Activated CD4-positive, alpha-beta T cell treated with anti-CD3 and anti-CD28 coated beads for 1 hour (primary cell): ENCODE data around the gene CAMKMT.

Experiments used
- DNase-seq: peaks from one replicate; pipeline ENCODE4 v3.0.0-alpha.2; 2020

The CAMKMT gene

GRCh38 chr2:44361330-44362206 is at the start of gene CAMKMT, which contains the start of gene PREPL:
Gene CAMKMT, plus strand, starts transcription at chr2:44361947.
Gene PREPL, minus strand, starts transcription at chr2:44361494. Its CDS starts 15,152 bp downstream, at chr2:44346342.
- DNase-seq, result peak; percentile 98

- DNase-seq, result no peak
Measured at GRCh38 chr2:44314362-44314761, 47.4 kb upstream of the CAMKMT start.

GRCh38 chr2:44315945-44316344 is 45.8 kb upstream of the CAMKMT start:
- DNase-seq, result no peak

GRCh38 chr2:44320832-44321231 is 40.9 kb upstream of the CAMKMT start:
- DNase-seq, result no peak

GRCh38 chr2:44321360-44321759 is 40.4 kb upstream of the CAMKMT start:
- DNase-seq, result no peak

- DNase-seq, result no peak
Measured at GRCh38 chr2:44324971-44325426, 36.7 kb upstream of the CAMKMT start.

GRCh38 chr2:44325897-44326296 is 35.9 kb upstream of the CAMKMT start:
- DNase-seq, result no peak

- no peak for DNase-seq
Measured at GRCh38 chr2:44326548-44327264, 35.0 kb upstream of the CAMKMT start.

- no peak for DNase-seq
Measured at GRCh38 chr2:44328750-44329149, 33.0 kb upstream of the CAMKMT start.

- DNase-seq, result no peak
Measured at GRCh38 chr2:44329343-44329742, 32.4 kb upstream of the CAMKMT start.

- DNase-seq, result no peak
Measured at GRCh38 chr2:44330801-44331200, 30.9 kb upstream of the CAMKMT start.

- no peak for DNase-seq
Measured at GRCh38 chr2:44333994-44334393, 27.8 kb upstream of the CAMKMT start.

GRCh38 chr2:44335806-44336538 is 25.8 kb upstream of the CAMKMT start:
- DNase-seq, result no peak

GRCh38 chr2:44342854-44343253 is 18.9 kb upstream of the CAMKMT start:
- DNase-seq, result no peak

GRCh38 chr2:44347526-44347925 is 14.2 kb upstream of the CAMKMT start:
- DNase-seq, result no peak

- no peak for DNase-seq
Measured at GRCh38 chr2:44348400-44348799, 13.3 kb upstream of the CAMKMT start.

GRCh38 chr2:44349506-44349905 is 12.2 kb upstream of the CAMKMT start:
- no peak for DNase-seq

GRCh38 chr2:44351088-44351487 is 10.7 kb upstream of the CAMKMT start:
- DNase-seq, result no peak

- DNase-seq, result no peak
Measured at GRCh38 chr2:44351676-44352075, 10.1 kb upstream of the CAMKMT start.

- DNase-seq, result no peak
Measured at GRCh38 chr2:44352510-44352909, 9.2 kb upstream of the CAMKMT start.

GRCh38 chr2:44354761-44355160 is 7.0 kb upstream of the CAMKMT start:
- DNase-seq, result no peak

- no peak for DNase-seq
Measured at GRCh38 chr2:44358503-44358902, 3.2 kb upstream of the CAMKMT start.

- no peak for DNase-seq
Measured at GRCh38 chr2:44360749-44361329, 908 bp upstream of the CAMKMT start.
